Fibroblast of mammary gland (primary cell): Measurements from ENCODE around the gene IQCH.
A peak's percentile ranks its signal among the peaks of the same experiment; 100 is the strongest.

Source experiments
- DNase-seq: peaks from one replicate; pipeline ENCODE4 v3.0.0-alpha.2; 2010; ENCODE audit warnings: low read depth
- H3K4me3 ChIP-seq: 2 replicates; pipeline ENCODE4 v1.5.1; 2011; ENCODE audit warnings: low read depth, mild to moderate bottlenecking, low read length, moderate library complexity; ENCODE audit not compliant: control insufficient read depth
- CTCF ChIP-seq: conservative IDR thresholded peaks from 2 replicates; pipeline ENCODE4 v1.5.1; 2011; ENCODE audit warnings: low read depth, low read length, inconsistent platforms; ENCODE audit not compliant: control insufficient read depth, insufficient read depth

The IQCH gene

DNA sequence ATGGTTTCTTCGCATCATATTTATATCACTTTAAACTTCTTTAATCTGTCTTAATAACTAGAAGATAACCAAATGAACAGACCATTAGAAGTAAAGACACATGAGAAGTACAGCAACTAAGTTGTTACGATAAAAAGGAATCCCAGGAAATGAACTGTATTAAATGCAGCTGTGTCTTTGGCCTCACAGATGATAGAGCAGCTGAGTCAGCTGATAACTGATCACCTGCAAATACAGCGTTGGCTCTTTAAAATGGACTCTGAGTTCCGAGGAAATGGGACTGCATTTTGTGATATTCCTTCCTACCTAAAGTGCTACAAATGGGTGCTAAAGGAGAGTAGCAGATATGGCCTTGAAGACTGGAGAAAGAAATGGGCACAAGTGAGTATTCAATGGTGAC, 145.3 kb downstream of the IQCH start:
- no peak overlapping the region for H3K4me3 ChIP-seq
- DNase-seq, result no peak
- no peak for TF ChIP-seq CTCF

GRCh38 chr15:67400890-67401289, 146.3 kb downstream of the IQCH start:
- no peak for TF ChIP-seq CTCF
- no peak overlapping the region for H3K4me3 ChIP-seq
- DNase-seq, result no peak

- no peak for TF ChIP-seq CTCF
- no peak overlapping the region for H3K4me3 ChIP-seq
- DNase-seq, result no peak
These were observed 146.8 kb downstream of the IQCH start for GRCh38 chr15:67401336-67401735.

- no peak for DNase-seq
- TF ChIP-seq CTCF, result no peak
- no peak overlapping the region for H3K4me3 ChIP-seq
These were observed 149.0 kb downstream of the IQCH start for GRCh38 chr15:67403428-67404154.

DNA sequence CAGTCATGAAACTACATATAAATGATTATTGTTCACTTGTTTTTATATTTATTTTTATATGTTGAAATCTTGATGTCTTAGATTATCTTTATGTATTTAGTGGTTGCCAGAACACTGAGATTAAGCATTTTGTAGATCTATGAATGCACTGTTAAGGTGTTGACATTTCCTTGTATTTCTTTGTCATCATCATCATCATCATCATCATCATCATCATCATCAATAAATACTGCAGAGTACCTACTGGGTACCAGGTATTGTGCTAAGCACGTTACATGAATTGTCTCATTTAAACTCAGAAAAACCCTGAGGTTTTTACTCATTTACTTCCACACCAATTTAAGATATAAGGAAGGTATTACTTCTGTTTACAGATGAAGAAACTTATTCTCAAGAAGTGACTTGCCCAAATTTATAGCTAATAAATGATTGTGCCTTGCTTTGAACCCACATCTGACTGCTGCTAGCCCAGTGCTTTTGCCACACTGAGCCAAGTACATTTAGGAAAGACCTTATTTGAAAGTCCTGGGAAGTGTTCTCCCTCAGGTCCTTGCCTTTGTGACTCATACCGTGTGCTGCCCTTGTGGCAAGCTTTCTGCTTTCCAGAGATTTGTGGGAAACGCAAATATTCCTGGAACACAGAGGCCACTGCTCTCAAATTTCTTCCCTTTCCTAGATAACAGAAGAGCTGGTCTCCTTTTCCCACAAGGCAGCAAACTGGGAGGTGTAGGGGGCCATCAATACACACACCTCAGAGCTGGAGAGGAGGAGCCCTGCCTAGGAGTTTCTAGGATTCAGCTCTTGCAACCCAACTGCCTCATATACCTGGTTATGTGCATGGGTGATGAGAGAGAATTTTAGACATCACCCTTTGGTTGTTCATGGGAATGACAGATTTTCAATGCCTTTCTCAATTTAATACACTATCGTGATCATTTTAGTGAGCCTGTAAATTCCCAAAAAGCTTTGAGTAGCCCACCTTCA, 150.9 kb downstream of the IQCH start:
- peak; percentile 84 for DNase-seq
- H3K4me3 ChIP-seq, result no peak overlapping the region
- TF ChIP-seq CTCF, result no peak

GRCh38 chr15:67406257-67406861, 151.8 kb downstream of the IQCH start:
- TF ChIP-seq CTCF, result no peak
- no peak overlapping the region for H3K4me3 ChIP-seq

More at GRCh38 chr15:67406257-67406861, 151.8 kb downstream of the IQCH start:
- peak; percentile 17 for DNase-seq
